Liver (tissue), 3 donors: ENCODE results near the gene TTC22.

Experiments used
- CTCF ChIP-seq: fragments of 150-350 bp; IDR thresholded peaks from 2 replicates; pipeline ENCODE4 v1.5.1; 2017; ENCODE audit warnings: improper control_type of control experiment, low read depth, low read length; ENCODE audit not compliant: missing input control
- HNF4G ChIP-seq: IDR thresholded peaks from 2 replicates; pipeline ENCODE4 v1.6.1; 2016; ENCODE audit warnings: antibody characterized with exemption
- RAD21 ChIP-seq, 2 donors: IDR thresholded peaks; 2 replicates each; pipeline ENCODE4 v1.6.1; 2016; ENCODE audit warnings: antibody characterized with exemption in 2 of 2, mild to moderate bottlenecking in 2 of 2
- SP1 ChIP-seq: IDR thresholded peaks from 2 replicates; pipeline ENCODE4 v1.6.1; 2018; ENCODE audit warnings: antibody characterized with exemption, mild to moderate bottlenecking
- ZBTB33 ChIP-seq: IDR thresholded peaks from 2 replicates; pipeline ENCODE4 v1.6.1; 2016; ENCODE audit warnings: antibody characterized with exemption
- donor health status: healthy.
- donor health status: healthy.

- TF ChIP-seq CTCF, result no peak
- TF ChIP-seq HNF4G, result no peak
- TF ChIP-seq SP1, result no peak
- no peak for TF ChIP-seq RAD21 (IDR thresholded peaks at IDR 0.05)
- no peak for TF ChIP-seq ZBTB33
Observed at GRCh38 chr1:54788459-54788858, 12.7 kb downstream of the TTC22 start.
